GM12891 (cell line): ENCODE measurements around the gene NUDT8.
"Not testable (repeated sequence)": the region's sequence is repeated elsewhere in the genome, so short reads cannot be mapped to it uniquely, and the experiment has no call there.

Source experiments
- DNase-seq: peaks from one replicate; pipeline ENCODE4 v3.0.0; 2011; ENCODE audit warnings: low spot score; ENCODE audit not compliant: insufficient read length
- FAIRE-seq: peaks from 2 replicates; lab custom pipeline; 2011; peaks lifted over from hg19 to GRCh38; lab: Jason Lieb, UNC
- PAX5 ChIP-seq: IDR thresholded peaks from 2 replicates; pipeline ENCODE4 v1.6.1; 2011; ENCODE audit warnings: low read length, moderate library complexity, mild to moderate bottlenecking; ENCODE audit not compliant: insufficient read depth, severe bottlenecking
- POLR2A ChIP-seq: IDR thresholded peaks from 2 replicates; pipeline ENCODE4 v1.6.1; 2011; ENCODE audit warnings: low read depth, low read length, control low read depth
- POLR2AphosphoS5 ChIP-seq: IDR thresholded peaks from 2 replicates; pipeline ENCODE4 v1.6.1; 2011; ENCODE audit warnings: low read depth, low read length, control low read depth
- POU2F2 ChIP-seq: IDR thresholded peaks from 2 replicates; pipeline ENCODE4 v1.6.1; 2011; ENCODE audit warnings: low read depth, mild to moderate bottlenecking, control low read depth, low read length, moderate library complexity
- SPI1 ChIP-seq: IDR thresholded peaks from 2 replicates; pipeline ENCODE4 v1.6.1; 2011; ENCODE audit warnings: low read depth, low read length, control low read depth
- TAF1 ChIP-seq: IDR thresholded peaks from 2 replicates; pipeline ENCODE4 v1.6.1; 2011; ENCODE audit warnings: low read depth, low read length, control low read depth

The NUDT8 gene

GRCh38 chr11:67666676-67667489 is 37.1 kb upstream of the NUDT8 start:
- DNase-seq = no peak
- FAIRE-seq = no peak
- TF ChIP-seq POLR2AphosphoS5 (no peak), SPI1 (no peak), POLR2A (no peak), PAX5 (no peak), POU2F2 (no peak), TAF1 (no peak)

GRCh38 chr11:67666303-67666645 is 36.5 kb upstream of the NUDT8 start:
- DNase-seq (no peak), FAIRE-seq (no peak)

GRCh38 chr11:67665541-67666302 is 36.0 kb upstream of the NUDT8 start:
- FAIRE-seq (no peak), DNase-seq (no peak)
- TF ChIP-seq POLR2AphosphoS5 (no peak), SPI1 (no peak), TAF1 (no peak), POLR2A (no peak), POU2F2 (no peak), PAX5 (no peak)

More at GRCh38 chr11:67666303-67666645, 36.5 kb upstream of the NUDT8 start:
- no peak for TF ChIP-seq SPI1
- TF ChIP-seq POLR2AphosphoS5 = no peak
- no peak for TF ChIP-seq TAF1
- no peak for TF ChIP-seq PAX5
- TF ChIP-seq POU2F2 = no peak
- no peak for TF ChIP-seq POLR2A

- DNase-seq = no peak
- TF ChIP-seq PAX5 = no peak
- no peak for TF ChIP-seq POU2F2
- no peak for TF ChIP-seq POLR2A
- TF ChIP-seq SPI1 = no peak
- no peak for TF ChIP-seq TAF1
- TF ChIP-seq POLR2AphosphoS5 = no peak
- no peak for FAIRE-seq
Observed at GRCh38 chr11:67664696-67665540, 35.2 kb upstream of the NUDT8 start.

- FAIRE-seq (no peak), DNase-seq (no peak)
- TF ChIP-seq POLR2A = no peak
Observed at GRCh38 chr11:67664213-67664585, 34.5 kb upstream of the NUDT8 start.

- no peak for TF ChIP-seq POLR2A
- TF ChIP-seq PAX5 = no peak
- TF ChIP-seq POLR2AphosphoS5 = no peak
- TF ChIP-seq SPI1 = no peak
- TF ChIP-seq POU2F2 = no peak
- no peak for TF ChIP-seq TAF1
- FAIRE-seq (no peak), DNase-seq (no peak)
Observed at GRCh38 chr11:67663532-67664212, 33.9 kb upstream of the NUDT8 start.

GRCh38 chr11:67662835-67663531 is 33.2 kb upstream of the NUDT8 start:
- no peak for DNase-seq
- no peak for TF ChIP-seq POU2F2
- TF ChIP-seq SPI1 = no peak
- TF ChIP-seq POLR2A = no peak
- no peak for TF ChIP-seq POLR2AphosphoS5
- TF ChIP-seq PAX5 = no peak
- TF ChIP-seq TAF1 = no peak
- no peak for FAIRE-seq

- no peak for FAIRE-seq
Observed at GRCh38 chr11:67662142-67662834, 32.6 kb upstream of the NUDT8 start.

GRCh38 chr11:67660752-67661151 is 31.0 kb upstream of the NUDT8 start:
- not testable (repeated sequence) for FAIRE-seq, DNase-seq

More at GRCh38 chr11:67662142-67662834, 32.6 kb upstream of the NUDT8 start:
- no peak for DNase-seq
- TF ChIP-seq POU2F2 (no peak), PAX5 (no peak), TAF1 (no peak), SPI1 (no peak), POLR2AphosphoS5 (no peak), POLR2A (no peak)

- DNase-seq, FAIRE-seq: not testable (repeated sequence)
Observed at GRCh38 chr11:67659651-67660165, 30.0 kb upstream of the NUDT8 start.
